HL-60 (cell line): ENCODE results near the gene TMEM255B.
A peak's percentile ranks its signal among the peaks of the same experiment; 100 is the strongest.

ENCODE experiments used
- DNase-seq, 2 experiments: peaks; one replicate each; pipeline ENCODE4 v3.0.0-alpha.2; 2010 to 2020; ENCODE audit warnings: low read depth in 1 of 2, low spot score in 1 of 2
- H3K27ac ChIP-seq: fragments of 250-450 bp; sonication (Bioruptor Pico); replicated peaks from 2 replicates; pipeline ENCODE4 v1.5.1; 2020; ENCODE audit warnings: mild to moderate bottlenecking, moderate library complexity
- H3K27me3 ChIP-seq: fragments of 250-450 bp; sonication (Bioruptor Pico); 2 replicates; pipeline ENCODE4 v1.5.1; 2021; ENCODE audit warnings: mild to moderate bottlenecking, moderate library complexity; ENCODE audit not compliant: insufficient read depth, poor library complexity, severe bottlenecking
- H3K4me3 ChIP-seq: replicated peaks from 2 replicates; pipeline ENCODE4 v1.5.1; 2011; ENCODE audit warnings: mild to moderate bottlenecking, control low read depth, low read length; ENCODE audit not compliant: insufficient read depth
- GABPA ChIP-seq: IDR thresholded peaks from 2 replicates; pipeline ENCODE4 v1.6.1; 2012; ENCODE audit warnings: low read depth
- POLR2AphosphoS5 ChIP-seq: IDR thresholded peaks from 2 replicates; pipeline ENCODE4 v1.6.1; 2012; ENCODE audit warnings: low read depth
- SPI1 ChIP-seq: IDR thresholded peaks from 2 replicates; pipeline ENCODE4 v1.6.1; 2012; ENCODE audit warnings: low read depth, mild to moderate bottlenecking, borderline replicate concordance
- TF ChIP-seq, protein P1 (sequence below): IDR thresholded peaks from one replicate; pipeline ENCODE4 v1.5.1; 2011; ENCODE audit warnings: low read length, control low read depth, inconsistent platforms; ENCODE audit not compliant: insufficient read depth
- TF ChIP-seq, protein P2 (sequence below): IDR thresholded peaks from 2 replicates; pipeline ENCODE4 v1.6.1; 2012; ENCODE audit warnings: low read depth; ENCODE audit not compliant: insufficient replicate concordance

TMEM255B gene

DNA sequence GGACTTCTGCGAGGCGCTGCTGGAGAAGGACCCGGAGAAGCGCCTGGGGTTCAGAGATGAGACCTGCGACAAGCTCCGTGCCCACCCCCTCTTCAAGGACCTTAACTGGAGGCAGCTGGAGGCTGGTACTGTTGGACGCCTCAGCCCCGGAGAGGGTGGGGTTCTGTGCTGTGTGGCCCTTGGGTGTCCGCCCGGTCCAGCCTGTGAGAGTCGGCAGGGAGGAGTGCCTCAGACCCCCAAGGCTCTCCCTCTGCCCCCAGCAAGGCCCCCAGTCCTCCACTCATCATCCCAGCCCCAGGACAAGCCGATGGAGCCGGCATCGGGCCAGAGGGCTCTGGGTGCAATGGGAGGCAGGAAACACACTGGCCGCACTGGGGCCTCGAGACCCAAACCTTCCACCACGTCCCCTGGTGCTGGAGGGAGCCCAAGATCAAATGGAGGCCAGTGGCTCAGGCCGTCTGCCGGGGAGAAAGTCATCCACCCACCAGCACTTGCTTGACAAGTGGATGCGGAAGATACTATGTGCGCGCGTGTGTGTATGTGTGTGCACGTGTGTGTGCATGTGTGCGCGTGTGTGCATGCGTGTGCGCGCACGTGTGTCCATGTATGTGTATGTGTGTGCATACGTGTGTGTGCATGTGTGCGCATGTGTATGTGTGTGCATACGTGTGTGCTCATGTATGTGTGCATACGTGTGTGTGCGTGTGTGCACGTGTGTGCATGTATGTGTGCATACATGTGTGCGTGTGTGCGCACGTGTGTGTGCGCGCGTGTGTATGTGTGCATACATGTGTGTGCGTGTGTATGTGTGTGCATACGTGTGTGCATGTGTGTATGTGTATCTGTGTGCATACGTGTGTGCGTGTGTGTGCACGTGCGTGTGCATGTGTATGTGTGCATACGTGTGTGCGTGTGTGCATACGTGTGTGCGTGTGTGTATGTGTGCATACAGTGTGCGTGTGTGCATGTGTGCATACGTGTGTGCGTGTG, 25.8 kb upstream of the TMEM255B start:
- no peak for TF ChIP-seq SPI1
- no peak overlapping the region for H3K4me3 ChIP-seq
- DNase-seq: no peak
- no peak overlapping the region for H3K27ac ChIP-seq
- H3K27me3 ChIP-seq: peaks cover 10% of the 10 kb centered on the region

DNA sequence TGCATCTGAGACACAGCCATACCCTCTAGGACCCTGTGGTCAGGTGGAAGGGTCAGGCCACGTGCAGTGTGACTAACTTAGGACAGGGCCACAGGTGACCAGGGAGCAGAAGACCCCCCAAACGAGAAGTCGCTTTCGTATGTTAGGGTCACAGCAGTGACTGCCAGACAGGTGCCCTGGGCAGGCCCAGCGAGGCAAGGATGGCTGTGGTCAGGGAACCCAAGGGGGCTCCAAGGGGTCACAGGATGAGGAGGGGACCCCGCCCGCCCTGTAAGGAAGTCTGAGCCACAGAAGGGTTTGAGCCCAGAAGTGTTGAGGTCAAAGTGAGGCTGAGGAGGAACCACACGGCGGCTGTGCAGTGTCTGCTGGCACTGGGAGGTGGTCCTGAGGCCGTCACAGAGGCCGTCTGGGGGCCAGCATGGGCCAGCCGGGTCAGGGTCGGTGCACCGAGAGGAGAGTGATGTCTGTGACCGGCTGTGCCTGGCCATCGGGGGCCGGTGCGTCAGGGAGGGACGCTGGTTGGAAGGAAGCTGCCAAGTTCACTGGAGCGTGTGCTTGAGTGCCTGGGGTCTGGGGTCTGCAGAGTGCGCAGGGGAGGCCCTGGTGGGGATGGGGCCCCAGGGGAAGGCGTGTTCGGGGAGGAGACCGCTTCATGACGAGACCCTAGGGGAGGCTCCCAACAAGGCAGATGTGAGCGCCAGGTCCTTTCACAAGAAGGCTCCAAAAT, 24.8 kb upstream of the TMEM255B start:
- Histone ChIP-seq H3K27ac (no peak overlapping the region), H3K27me3 (peaks cover 7% of the 10 kb centered on the region), H3K4me3 (no peak overlapping the region)
- no peak for TF ChIP-seq GABPA
- TF ChIP-seq SPI1: no peak
- TF ChIP-seq, protein P1, sequence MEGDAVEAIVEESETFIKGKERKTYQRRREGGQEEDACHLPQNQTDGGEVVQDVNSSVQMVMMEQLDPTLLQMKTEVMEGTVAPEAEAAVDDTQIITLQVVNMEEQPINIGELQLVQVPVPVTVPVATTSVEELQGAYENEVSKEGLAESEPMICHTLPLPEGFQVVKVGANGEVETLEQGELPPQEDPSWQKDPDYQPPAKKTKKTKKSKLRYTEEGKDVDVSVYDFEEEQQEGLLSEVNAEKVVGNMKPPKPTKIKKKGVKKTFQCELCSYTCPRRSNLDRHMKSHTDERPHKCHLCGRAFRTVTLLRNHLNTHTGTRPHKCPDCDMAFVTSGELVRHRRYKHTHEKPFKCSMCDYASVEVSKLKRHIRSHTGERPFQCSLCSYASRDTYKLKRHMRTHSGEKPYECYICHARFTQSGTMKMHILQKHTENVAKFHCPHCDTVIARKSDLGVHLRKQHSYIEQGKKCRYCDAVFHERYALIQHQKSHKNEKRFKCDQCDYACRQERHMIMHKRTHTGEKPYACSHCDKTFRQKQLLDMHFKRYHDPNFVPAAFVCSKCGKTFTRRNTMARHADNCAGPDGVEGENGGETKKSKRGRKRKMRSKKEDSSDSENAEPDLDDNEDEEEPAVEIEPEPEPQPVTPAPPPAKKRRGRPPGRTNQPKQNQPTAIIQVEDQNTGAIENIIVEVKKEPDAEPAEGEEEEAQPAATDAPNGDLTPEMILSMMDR: no peak
- TF ChIP-seq, protein P2, sequence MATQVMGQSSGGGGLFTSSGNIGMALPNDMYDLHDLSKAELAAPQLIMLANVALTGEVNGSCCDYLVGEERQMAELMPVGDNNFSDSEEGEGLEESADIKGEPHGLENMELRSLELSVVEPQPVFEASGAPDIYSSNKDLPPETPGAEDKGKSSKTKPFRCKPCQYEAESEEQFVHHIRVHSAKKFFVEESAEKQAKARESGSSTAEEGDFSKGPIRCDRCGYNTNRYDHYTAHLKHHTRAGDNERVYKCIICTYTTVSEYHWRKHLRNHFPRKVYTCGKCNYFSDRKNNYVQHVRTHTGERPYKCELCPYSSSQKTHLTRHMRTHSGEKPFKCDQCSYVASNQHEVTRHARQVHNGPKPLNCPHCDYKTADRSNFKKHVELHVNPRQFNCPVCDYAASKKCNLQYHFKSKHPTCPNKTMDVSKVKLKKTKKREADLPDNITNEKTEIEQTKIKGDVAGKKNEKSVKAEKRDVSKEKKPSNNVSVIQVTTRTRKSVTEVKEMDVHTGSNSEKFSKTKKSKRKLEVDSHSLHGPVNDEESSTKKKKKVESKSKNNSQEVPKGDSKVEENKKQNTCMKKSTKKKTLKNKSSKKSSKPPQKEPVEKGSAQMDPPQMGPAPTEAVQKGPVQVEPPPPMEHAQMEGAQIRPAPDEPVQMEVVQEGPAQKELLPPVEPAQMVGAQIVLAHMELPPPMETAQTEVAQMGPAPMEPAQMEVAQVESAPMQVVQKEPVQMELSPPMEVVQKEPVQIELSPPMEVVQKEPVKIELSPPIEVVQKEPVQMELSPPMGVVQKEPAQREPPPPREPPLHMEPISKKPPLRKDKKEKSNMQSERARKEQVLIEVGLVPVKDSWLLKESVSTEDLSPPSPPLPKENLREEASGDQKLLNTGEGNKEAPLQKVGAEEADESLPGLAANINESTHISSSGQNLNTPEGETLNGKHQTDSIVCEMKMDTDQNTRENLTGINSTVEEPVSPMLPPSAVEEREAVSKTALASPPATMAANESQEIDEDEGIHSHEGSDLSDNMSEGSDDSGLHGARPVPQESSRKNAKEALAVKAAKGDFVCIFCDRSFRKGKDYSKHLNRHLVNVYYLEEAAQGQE: no peak
- TF ChIP-seq POLR2AphosphoS5: no peak
- DNase-seq: no peak

DNA sequence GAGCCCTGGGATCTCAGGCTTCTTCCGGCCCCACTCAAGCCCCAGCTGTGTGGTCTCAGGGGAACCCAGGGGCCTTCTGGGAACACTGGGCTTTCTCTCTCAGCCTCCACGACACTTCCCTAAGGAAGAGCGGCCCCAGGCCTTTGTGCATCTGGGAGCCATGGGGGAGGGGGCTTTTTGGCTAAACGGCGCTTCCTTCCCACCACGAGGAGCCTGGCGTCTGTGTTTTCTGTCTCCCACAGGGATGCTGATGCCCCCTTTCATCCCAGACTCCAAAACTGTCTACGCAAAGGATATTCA, 24.2 kb upstream of the TMEM255B start:
- Histone ChIP-seq H3K27me3 (peaks cover 3% of the 10 kb centered on the region), H3K4me3 (no peak overlapping the region), H3K27ac (no peak overlapping the region)
- DNase-seq: no peak
- TF ChIP-seq SPI1 (no peak), POLR2AphosphoS5 (no peak), GABPA (no peak)
- TF ChIP-seq, protein P1: no peak
- TF ChIP-seq, protein P2: no peak

DNA sequence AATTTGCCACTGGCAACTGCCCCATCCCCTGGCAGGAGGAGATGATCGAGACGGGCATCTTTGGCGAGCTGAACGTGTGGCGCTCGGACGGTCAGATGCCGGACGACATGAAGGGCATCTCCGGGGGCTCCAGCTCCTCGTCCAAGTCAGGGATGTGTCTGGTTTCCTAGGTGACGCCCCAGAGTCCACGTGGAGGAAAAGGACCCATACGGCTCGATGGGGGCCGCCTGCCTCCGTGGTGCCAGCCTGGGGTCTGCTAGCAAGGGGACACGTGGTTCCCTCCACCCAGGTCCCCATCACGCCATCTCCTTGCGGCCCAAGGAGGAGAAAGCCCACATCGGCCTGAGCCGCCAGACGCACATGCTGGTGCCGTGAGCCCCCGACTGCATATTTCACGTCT, 23.8 kb upstream of the TMEM255B start:
- DNase-seq: no peak
- TF ChIP-seq GABPA (no peak), POLR2AphosphoS5 (no peak), SPI1 (no peak)
- TF ChIP-seq, protein P1: no peak
- TF ChIP-seq, protein P2: no peak
- Histone ChIP-seq H3K27me3 (peaks cover 3% of the 10 kb centered on the region), H3K27ac (peak overlapping the region; percentile 83; the same call in 1 of the 2 replicates), H3K4me3 (no peak overlapping the region)
